Right lobe of liver (tissue), 4 donors: Measurements from ENCODE around the gene NOBOX.

ENCODE experiments used
- POLR2A ChIP-seq: fragments of 450-650 bp; IDR thresholded peaks from one replicate; pipeline ENCODE4 v1.6.1; 2017; ENCODE audit warnings: antibody characterized with exemption, mild to moderate bottlenecking
- TF ChIP-seq, protein P1 (sequence below), 4 donors: fragments of 200-600 bp in 3 of 4; fragments of 450-650 bp in 1 of 4; IDR thresholded peaks; one replicate each; pipeline versions ENCODE4 v1.5.1 to v1.8.0; 2016 to 2022; ENCODE audit warnings: antibody characterized with exemption in 4 of 4, mild to moderate bottlenecking in 2 of 4
- donor health status: DM: no; HTN: no; CAD: no.
- donor health status: DM: no; HTN: no; CAD: no.
- donor health status: DM: no; HTN: yes; CAD: no.

DNA sequence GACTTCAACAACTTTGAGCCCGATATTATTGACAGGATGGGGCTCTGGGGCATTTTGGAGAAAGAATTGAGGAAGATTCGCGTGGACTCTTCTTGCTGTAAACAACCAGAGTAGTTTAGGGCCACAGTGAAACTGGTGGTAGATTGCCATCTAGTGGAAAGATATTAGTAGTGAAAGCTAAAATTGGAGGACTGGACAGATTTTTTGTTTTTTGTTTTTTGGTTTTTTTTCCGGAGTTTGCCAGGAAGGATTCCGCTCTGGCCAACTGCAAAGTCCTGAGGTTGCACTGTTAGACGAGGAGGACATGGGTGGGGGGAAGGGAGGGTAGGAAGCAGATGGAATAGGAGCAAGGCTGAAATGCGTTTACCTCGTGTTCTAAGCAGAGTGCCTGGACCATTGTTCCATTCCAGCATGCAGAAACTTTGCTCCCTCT is 11.7 kb downstream of the NOBOX start:
- TF ChIP-seq, protein P1, sequence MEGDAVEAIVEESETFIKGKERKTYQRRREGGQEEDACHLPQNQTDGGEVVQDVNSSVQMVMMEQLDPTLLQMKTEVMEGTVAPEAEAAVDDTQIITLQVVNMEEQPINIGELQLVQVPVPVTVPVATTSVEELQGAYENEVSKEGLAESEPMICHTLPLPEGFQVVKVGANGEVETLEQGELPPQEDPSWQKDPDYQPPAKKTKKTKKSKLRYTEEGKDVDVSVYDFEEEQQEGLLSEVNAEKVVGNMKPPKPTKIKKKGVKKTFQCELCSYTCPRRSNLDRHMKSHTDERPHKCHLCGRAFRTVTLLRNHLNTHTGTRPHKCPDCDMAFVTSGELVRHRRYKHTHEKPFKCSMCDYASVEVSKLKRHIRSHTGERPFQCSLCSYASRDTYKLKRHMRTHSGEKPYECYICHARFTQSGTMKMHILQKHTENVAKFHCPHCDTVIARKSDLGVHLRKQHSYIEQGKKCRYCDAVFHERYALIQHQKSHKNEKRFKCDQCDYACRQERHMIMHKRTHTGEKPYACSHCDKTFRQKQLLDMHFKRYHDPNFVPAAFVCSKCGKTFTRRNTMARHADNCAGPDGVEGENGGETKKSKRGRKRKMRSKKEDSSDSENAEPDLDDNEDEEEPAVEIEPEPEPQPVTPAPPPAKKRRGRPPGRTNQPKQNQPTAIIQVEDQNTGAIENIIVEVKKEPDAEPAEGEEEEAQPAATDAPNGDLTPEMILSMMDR (IDR thresholded peaks at IDR 0.05): peak; percentile 63 to 81 (median 66)
- TF ChIP-seq POLR2A: no peak
